Embryonic facial prominence (tissue), 1 donor: Measurements from ENCODE around the gene HACD2.
A peak's percentile ranks its signal among the peaks of the same experiment; 100 is the strongest.
"Not testable (repeated sequence)": the region's sequence is repeated elsewhere in the genome, so short reads cannot be mapped to it uniquely, and the experiment has no call there.

Experiments
- DNase-seq: peaks from one replicate; pipeline ENCODE4 v3.0.0-alpha.2; 2016; ENCODE audit errors: extremely low spot score

Gene HACD2

DNA sequence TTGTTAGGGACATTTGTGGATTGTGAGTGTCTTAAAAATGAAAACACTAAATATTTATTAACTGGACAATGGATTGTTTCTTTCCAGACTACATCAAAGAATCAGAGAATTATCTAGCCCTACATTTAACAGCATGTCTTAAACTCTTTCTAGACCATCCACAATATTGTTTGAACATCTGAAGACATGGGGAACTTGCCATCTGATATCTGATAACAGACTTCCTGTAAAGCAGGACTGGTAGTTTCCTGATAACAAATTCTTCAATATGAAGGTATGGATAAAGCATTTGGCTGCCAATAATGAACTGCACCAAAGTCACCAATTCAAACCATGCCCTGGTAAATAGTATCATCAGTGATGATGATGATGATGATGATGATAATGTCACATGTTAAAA is 26.2 kb upstream of the HACD2 start:
- no peak for DNase-seq

DNA sequence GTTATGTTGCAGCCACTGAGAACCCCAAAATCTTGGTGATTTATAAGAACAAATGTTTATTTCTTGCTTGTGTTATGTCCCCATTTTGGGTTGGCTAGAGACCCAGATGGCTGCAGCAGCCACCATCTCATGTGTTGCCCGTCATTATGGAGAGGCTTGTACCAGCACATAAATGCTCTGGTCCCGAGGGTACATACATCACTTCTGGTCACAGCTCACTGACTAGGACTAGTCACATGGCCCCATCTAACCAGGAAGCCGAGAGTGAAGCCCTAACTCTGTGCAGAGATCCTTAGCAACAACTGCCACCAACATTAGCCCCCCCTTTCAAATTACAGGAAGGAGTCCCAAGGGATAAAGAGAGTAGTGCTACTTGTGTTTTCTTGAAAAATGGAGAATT is 25.5 kb upstream of the HACD2 start:
- DNase-seq: no peak

GRCh38 chr3:123609063-123609462 is 24.2 kb upstream of the HACD2 start:
- DNase-seq: no peak

DNA sequence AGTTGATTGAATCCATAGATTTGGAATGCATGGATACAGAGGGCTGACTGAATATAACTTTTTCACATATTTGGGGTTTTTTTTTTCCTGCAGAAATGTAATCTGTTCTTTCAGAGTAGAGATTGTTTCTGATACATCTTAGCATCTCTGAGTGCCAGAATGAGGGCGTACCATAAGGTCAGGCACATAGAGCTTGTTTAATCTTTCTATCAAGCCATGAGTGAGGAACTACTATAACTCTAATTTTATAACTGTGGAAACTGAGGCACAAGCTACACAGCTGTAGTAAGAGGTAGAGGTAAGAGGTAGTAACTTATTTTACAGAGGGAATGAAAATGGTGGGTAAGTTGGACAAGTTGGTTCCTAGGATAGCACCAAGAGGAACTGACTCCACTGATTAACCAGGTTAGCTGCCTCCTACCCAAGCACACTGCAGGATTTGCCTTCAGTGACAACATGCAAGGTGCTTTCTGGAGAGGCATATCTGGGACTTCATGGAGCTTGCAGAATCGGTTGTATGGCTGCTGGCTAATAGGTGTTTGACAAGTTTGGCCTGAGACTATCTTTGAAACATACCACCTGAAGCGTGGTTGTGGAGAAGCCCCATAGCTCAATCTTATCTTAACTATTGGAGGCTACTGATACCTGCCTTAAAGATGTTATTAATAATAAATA is 23.5 kb upstream of the HACD2 start:
- no peak for DNase-seq

DNA sequence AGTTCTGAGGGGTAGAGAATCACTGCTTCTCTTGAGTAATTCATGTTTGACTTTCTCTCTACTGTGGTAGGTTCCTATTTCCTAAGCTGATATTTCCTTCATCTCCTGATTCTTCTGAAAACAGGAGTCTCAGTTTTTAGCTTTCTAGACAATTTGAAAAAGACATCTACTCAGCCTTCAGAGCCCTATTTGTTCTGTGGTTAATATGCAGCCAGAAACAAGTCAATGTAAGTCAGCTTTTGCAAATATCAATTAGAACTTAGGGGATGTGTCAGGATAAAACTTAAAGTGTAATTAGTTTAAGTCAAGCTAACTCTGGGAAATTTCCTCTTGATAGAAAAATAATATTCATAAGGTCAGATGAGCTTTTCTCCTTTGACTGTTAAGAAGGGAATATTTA is 21.7 kb upstream of the HACD2 start:
- no peak for DNase-seq

GRCh38 chr3:123605789-123606234 is 21.0 kb upstream of the HACD2 start:
- DNase-seq: no peak

- not testable (repeated sequence) for DNase-seq
Observed at GRCh38 chr3:123603153-123603552, 18.3 kb upstream of the HACD2 start.

- no peak for DNase-seq
Observed at GRCh38 chr3:123602325-123602724, 17.5 kb upstream of the HACD2 start.

DNA sequence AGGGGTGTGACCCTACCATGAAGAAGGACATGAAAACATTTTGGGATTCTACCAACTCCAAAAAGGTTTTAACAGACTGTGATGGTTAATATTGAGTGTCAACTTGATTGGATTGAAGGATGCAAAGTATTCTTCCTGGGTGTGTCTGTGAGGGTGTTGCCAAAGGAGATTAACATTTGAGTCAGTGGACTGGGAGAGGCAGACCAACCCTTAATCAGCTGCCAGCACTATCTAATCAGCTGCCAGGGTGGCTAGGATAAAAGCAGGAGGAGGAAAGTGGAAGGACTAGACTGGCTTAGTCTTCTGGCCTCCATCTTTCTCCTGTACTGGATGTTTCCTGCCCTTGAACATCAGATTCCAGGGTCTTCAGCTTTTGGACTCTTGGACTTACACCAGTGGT is 16.0 kb upstream of the HACD2 start:
- not testable (repeated sequence) for DNase-seq

- DNase-seq: no peak
Observed at GRCh38 chr3:123597561-123597960, 12.7 kb upstream of the HACD2 start.

DNA sequence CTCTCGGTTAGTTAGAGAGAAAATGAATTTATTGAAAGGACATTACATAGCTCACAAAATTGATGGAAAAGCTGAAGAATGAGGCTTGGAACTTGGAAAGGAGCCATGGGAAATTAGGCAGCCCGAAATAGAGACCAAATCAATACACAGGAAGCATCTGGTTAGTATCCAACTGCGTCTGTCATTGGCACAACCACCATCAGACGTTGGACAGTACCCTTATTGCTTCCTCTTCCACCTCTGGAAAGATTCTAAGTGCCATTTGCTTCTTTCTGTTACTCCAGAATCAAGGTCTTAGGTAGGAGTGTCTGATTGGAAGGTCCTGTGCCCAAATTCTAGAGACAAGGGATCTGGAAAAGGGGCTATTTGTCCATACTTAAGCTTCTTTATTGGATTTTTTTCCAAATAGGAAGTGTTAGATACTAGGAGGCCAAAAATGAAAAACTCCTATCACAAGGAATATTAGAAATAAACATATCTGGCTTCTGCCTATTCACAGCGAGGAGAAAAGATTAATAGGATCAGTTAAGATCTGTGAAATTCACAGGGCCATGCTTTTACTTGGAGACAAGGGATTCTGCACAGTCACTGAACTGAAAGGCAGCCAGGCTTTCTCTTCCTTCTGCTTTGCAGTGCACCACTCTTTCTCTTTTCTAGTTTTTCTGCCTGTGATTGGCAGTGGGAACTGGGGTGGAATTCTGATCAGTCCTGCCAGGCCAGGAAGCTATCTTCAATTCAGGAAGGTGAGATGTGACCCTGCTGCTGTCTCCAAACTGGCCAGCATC is 10.7 kb upstream of the HACD2 start:
- no peak for DNase-seq

- no peak for DNase-seq
Observed at GRCh38 chr3:123593381-123593780, 8.5 kb upstream of the HACD2 start.

DNA sequence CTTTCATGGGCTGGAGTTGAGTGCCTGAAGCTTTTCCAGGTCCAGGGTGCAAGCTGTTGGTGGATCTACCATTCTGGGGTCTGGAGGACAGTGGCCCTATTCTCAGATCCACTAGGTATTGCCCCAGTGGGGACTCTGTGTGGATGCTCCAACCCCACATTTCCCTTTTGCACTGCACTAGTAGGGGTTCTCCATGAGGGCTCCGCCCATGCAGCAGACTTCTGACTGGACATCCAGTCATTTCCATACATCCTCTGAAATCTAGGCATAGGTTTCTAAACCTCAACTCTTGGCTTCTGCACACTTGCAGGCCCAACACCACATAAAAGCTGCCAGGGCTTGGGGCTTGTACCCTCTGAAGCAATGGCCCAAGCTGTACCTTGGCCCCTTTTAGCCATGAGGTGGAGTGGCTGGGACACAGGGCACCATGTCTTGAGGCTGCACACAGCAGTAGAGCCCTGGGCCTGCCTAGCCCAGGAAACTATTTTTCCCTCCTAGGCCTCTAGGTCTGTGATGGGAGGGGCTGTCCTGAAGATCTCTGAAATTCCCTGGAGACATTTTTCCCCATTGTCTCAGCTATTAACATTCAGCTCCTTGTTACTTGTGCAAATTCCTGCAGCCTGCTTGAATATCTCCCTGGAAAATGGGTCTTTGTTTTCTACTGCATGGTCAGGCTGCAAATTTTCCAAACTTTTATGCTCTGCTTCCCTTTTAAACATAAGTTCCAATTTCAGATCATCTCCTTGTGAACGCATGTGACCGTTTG is 6.0 kb upstream of the HACD2 start:
- DNase-seq: no peak

DNA sequence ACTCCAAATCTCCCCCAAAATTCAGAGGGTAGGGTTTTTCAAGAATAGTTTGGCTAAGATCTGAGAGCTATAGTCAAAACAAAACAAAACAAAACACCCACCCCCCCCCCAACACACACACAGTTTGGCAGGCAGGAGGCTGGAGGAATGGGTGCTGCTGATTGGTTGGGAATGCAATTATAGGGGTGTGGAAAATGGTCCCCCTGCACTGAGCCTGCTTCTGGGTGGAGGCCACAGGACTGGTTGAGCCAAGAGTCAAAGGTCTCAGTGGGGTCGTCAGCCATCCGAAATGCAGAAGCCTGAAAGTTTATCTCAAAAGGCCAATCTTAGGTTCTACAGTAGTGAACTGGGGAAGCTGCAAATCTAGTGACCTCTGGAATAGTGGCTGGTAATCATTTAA is 2.5 kb upstream of the HACD2 start:
- DNase-seq: no peak

GRCh38 chr3:123586968-123587367 is 2.1 kb upstream of the HACD2 start:
- DNase-seq: no peak

DNA sequence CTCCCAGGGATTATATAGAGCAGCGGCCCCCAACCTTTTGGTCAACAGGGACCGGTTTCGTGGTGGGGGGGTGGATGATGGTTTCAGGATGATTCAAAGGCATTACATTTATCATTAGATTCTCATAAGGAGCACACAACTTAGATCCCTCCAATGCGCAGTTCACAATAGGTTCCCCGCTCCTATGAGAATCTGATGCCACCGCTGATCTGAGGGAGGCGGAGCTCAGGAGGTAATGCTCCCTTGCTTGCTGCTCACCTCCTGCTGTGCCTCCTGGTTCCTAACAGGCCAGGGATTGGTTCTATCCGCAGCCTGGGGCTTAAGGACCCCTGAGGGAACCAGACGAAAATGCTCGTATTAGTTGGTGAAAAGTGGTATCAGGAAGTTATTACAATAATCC is 1.3 kb upstream of the HACD2 start:
- DNase-seq: peak; percentile 25

DNA sequence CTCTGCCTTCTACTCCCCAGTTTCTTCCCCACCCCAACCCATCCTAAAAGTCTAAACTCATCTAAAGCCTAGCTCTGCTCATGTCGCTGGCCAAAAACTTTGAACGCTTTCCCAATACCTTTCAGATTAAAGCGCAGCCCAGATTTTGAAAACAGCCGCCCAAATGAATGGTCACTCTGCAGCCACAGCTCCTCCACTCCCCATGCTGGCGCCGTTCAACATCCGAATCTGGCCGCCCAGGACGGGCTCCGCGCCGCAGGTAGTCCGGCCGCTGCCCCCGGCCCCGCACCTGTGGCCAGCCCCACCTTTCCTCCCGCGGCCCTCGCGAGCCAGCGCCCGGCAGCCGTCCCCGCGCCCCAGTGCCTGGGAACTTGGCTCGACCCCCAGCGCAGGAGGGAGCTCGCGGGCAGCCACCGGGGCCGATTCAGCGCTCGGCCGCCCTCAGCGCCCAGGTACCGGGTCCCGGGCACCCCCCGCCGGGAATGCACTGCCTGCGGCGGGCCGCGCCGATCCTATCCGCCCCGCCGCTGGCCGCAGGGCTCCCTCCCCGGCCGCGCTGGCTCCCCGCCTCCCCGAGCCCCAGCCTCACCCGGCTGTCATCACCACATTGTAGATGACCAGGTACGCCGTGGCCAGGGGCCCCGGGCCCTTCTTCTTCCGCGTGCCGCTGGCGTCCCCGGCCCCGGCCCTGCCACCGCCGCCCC is 417 bp downstream of the HACD2 start:
- no peak for DNase-seq

- no peak for DNase-seq
Observed at GRCh38 chr3:123583561-123583960, 1.3 kb downstream of the HACD2 start.

DNA sequence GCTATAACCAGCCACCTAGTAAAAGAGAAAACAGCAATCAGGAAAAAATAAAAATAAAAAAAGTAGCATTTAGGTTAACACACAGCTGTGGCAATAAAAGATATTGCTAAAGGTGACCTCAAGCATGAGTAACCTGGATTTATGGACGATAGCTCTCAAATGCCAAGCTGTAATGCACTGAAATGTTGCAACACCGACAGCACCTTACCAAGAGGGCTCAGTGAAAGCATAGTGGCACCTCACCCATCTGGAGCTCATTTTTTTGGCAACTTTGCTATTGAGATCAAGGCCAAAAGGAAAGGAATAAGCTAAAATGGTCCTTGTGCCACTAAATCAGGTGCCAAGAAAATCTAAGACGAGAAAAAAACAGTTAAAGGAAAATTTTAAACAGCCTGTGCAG is 2.5 kb downstream of the HACD2 start:
- DNase-seq: no peak

DNA sequence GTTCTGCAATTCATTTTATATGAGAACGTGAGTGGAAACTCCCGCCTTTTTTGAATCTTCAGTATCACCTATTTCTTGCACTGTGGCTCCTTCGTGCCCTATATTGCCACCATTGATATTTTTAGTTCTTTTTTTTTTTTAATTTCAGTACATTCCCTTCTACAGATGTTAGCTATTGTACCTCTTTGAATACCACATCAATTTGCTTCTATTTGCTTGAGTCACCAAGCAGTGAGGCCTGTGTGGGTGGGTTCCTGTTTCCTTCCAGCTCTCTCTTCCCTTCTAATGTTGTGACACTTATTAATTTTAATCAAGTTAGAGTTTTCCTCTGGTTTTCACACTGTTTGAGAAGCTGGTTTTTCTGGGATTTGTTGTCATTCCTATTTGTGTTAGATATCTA is 8.7 kb downstream of the HACD2 start:
- DNase-seq: no peak

DNA sequence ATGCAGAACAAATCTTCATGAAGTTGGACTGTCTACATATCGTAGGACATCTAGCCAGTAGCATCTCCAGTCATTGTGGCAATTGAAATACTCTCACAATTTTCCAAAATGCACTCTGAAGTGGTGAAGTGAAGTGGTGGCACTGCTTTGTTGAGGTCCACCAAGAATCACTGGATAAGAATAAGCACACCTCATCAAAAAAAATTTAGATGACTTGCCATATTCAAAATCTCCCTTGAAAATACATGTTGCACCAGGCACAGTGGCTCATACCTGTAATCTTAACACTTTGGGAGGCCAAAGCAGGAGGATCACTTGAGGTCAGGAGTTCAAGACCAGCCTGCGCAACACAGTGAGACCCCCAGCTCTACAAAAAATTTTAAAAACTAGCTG is 12.9 kb downstream of the HACD2 start:
- no peak for DNase-seq
